Measurements from ENCODE around the gene HLA-DRA. TPM values are rescaled to one million over a fixed set of nuclear protein-coding genes. Genes with fewer than 3 reads are reported as not detected.
"Not testable (repeated sequence)": the region's sequence is repeated elsewhere in the genome, so short reads cannot be mapped to it uniquely, and the experiment has no call there.

The HLA-DRA gene
- total RNA-seq, 1 experiment from 2014 or later, result not detected

- Histone ChIP-seq H3K4me1 (replicated peaks) (no peaks in the 10 kb centered on the region), H3K36me3 (no peaks in the 10 kb centered on the region), H3K27ac (no peak overlapping the region), H3K4me3 (no peak overlapping the region), H3K9me3 (replicated peaks) (no peaks in the 10 kb centered on the region), H3K27me3 (replicated peaks) (peaks cover 9% of the 10 kb centered on the region; the same call in 1 of the 2 replicates)
- no peak for DNase-seq (ENCODE audit: low read depth in 1 of 2, low spot score in 2 of 2)
Measured at GRCh38 chr6:32442243-32442667, 2.6 kb downstream of the HLA-DRA start.

- Histone ChIP-seq H3K4me3 (no peak overlapping the region), H3K36me3 (no peaks in the 10 kb centered on the region), H3K27ac (no peak overlapping the region), H3K27me3 (replicated peaks) (peaks cover 10% of the 10 kb centered on the region; the same call in 1 of the 2 replicates), H3K4me1 (replicated peaks) (no peaks in the 10 kb centered on the region), H3K9me3 (replicated peaks) (no peaks in the 10 kb centered on the region)
- no peak for DNase-seq (ENCODE audit: low read depth in 1 of 2, low spot score in 2 of 2)
Measured at GRCh38 chr6:32442977-32443552, 3.4 kb downstream of the HLA-DRA start.

- Histone ChIP-seq H3K9me3 (replicated peaks) (no peaks in the 10 kb centered on the region), H3K4me1 (replicated peaks) (no peaks in the 10 kb centered on the region), H3K36me3 (no peaks in the 10 kb centered on the region), H3K27me3 (replicated peaks) (peaks cover 10% of the 10 kb centered on the region; the same call in 1 of the 2 replicates), H3K27ac (no peak overlapping the region), H3K4me3 (no peak overlapping the region)
- DNase-seq (ENCODE audit: low read depth in 1 of 2, low spot score in 2 of 2), result no peak
Measured at GRCh38 chr6:32444433-32444832, 4.7 kb downstream of the HLA-DRA start.

GRCh38 chr6:32445321-32445854, 5.7 kb downstream of the HLA-DRA start:
- Histone ChIP-seq H3K9me3 (replicated peaks) (no peaks in the 10 kb centered on the region), H3K36me3 (no peaks in the 10 kb centered on the region), H3K27ac (no peak overlapping the region), H3K4me3 (no peak overlapping the region), H3K27me3 (replicated peaks) (peaks cover 10% of the 10 kb centered on the region; the same call in 1 of the 2 replicates), H3K4me1 (replicated peaks) (no peaks in the 10 kb centered on the region)
- no peak for DNase-seq (ENCODE audit: low read depth in 1 of 2, low spot score in 2 of 2)

GRCh38 chr6:32447932-32448331, 8.2 kb downstream of the HLA-DRA start:
- Histone ChIP-seq H3K9me3 (replicated peaks) (no peaks in the 10 kb centered on the region), H3K4me1 (replicated peaks) (no peaks in the 10 kb centered on the region), H3K4me3 (no peak overlapping the region), H3K27me3 (replicated peaks) (peaks cover 10% of the 10 kb centered on the region; the same call in 1 of the 2 replicates), H3K36me3 (no peaks in the 10 kb centered on the region), H3K27ac (no peak overlapping the region)
- DNase-seq (ENCODE audit: low read depth in 1 of 2, low spot score in 2 of 2), result no peak

- H3K36me3 ChIP-seq, result no peaks in the 10 kb centered on the region
- H3K27me3 ChIP-seq (replicated peaks), result peaks cover 10% of the 10 kb centered on the region; the same call in 1 of the 2 replicates
- no peaks in the 10 kb centered on the region for H3K4me1 ChIP-seq (replicated peaks)
- DNase-seq (ENCODE audit: low read depth in 1 of 2, low spot score in 2 of 2), result no peak
- 0 out of 2 replicates have a peak, but pooled peaks cover 3% of the 10 kb centered on the region for H3K9me3 ChIP-seq (replicated peaks)
- no peak overlapping the region for H3K27ac ChIP-seq
- H3K4me3 ChIP-seq, result no peak overlapping the region
Measured at GRCh38 chr6:32449088-32449736, 9.5 kb downstream of the HLA-DRA start.

- H3K27ac ChIP-seq, result no peak overlapping the region
- H3K4me1 ChIP-seq (replicated peaks), result no peaks in the 10 kb centered on the region
- no peak overlapping the region for H3K4me3 ChIP-seq
- no peak for DNase-seq (ENCODE audit: low read depth in 1 of 2, low spot score in 2 of 2)
- H3K9me3 ChIP-seq (replicated peaks), result 0 out of 2 replicates have a peak, but pooled peaks cover 3% of the 10 kb centered on the region
- no peaks in the 10 kb centered on the region for H3K36me3 ChIP-seq
- H3K27me3 ChIP-seq (replicated peaks), result no peaks in the 10 kb centered on the region
Measured at GRCh38 chr6:32457054-32457453, 17.4 kb downstream of the HLA-DRA start.

GRCh38 chr6:32459781-32460424, 20.2 kb downstream of the HLA-DRA start:
- H3K27ac ChIP-seq, result no peak overlapping the region
- no peaks in the 10 kb centered on the region for H3K36me3 ChIP-seq
- no peak overlapping the region for H3K4me3 ChIP-seq
- no peak for DNase-seq (ENCODE audit: low read depth in 1 of 2, low spot score in 2 of 2)
- no peaks in the 10 kb centered on the region for H3K4me1 ChIP-seq (replicated peaks)
- peaks cover 9% of the 10 kb centered on the region for H3K27me3 ChIP-seq (replicated peaks)
- H3K9me3 ChIP-seq (replicated peaks), result no peaks in the 10 kb centered on the region

- no peaks in the 10 kb centered on the region for H3K36me3 ChIP-seq
- H3K27ac ChIP-seq, result no peak overlapping the region
- H3K27me3 ChIP-seq (replicated peaks), result peaks cover 9% of the 10 kb centered on the region
- H3K4me1 ChIP-seq (replicated peaks), result no peaks in the 10 kb centered on the region
- H3K9me3 ChIP-seq (replicated peaks), result no peaks in the 10 kb centered on the region
- no peak for DNase-seq (ENCODE audit: low read depth in 1 of 2, low spot score in 2 of 2)
- no peak overlapping the region for H3K4me3 ChIP-seq
Measured at GRCh38 chr6:32460528-32460927, 20.8 kb downstream of the HLA-DRA start.

- no peak overlapping the region for H3K4me3 ChIP-seq
- H3K27me3 ChIP-seq (replicated peaks), result peaks cover 9% of the 10 kb centered on the region
- DNase-seq (ENCODE audit: low read depth in 1 of 2, low spot score in 2 of 2), result no peak
- no peaks in the 10 kb centered on the region for H3K9me3 ChIP-seq (replicated peaks)
- no peaks in the 10 kb centered on the region for H3K36me3 ChIP-seq
- H3K27ac ChIP-seq, result no peak overlapping the region
- no peaks in the 10 kb centered on the region for H3K4me1 ChIP-seq (replicated peaks)
Measured at GRCh38 chr6:32461493-32461892, 21.8 kb downstream of the HLA-DRA start.

GRCh38 chr6:32462609-32463008, 22.9 kb downstream of the HLA-DRA start:
- Histone ChIP-seq H3K4me3 (no peak overlapping the region), H3K27ac (no peak overlapping the region), H3K36me3 (no peaks in the 10 kb centered on the region), H3K27me3 (replicated peaks) (peaks cover 9% of the 10 kb centered on the region), H3K9me3 (replicated peaks) (no peaks in the 10 kb centered on the region), H3K4me1 (replicated peaks) (no peaks in the 10 kb centered on the region)
- DNase-seq (ENCODE audit: low read depth in 1 of 2, low spot score in 2 of 2), result no peak

- not testable (repeated sequence) for H3K4me3 ChIP-seq; H3K27ac ChIP-seq; DNase-seq (ENCODE audit: low read depth in 1 of 2, low spot score in 2 of 2); H3K9me3 ChIP-seq (replicated peaks); H3K36me3 ChIP-seq; H3K4me1 ChIP-seq (replicated peaks)
- H3K27me3 ChIP-seq (replicated peaks), result peaks cover 12% of the 10 kb centered on the region
Measured at GRCh38 chr6:32467743-32468503, 28.2 kb downstream of the HLA-DRA start.

GRCh38 chr6:32472781-32473375, 33.2 kb downstream of the HLA-DRA start:
- DNase-seq (ENCODE audit: low read depth in 1 of 2, low spot score in 2 of 2), result no peak
- no peak overlapping the region for H3K27ac ChIP-seq
- no peak overlapping the region for H3K4me3 ChIP-seq
- no peaks in the 10 kb centered on the region for H3K36me3 ChIP-seq
- H3K9me3 ChIP-seq (replicated peaks), result no peaks in the 10 kb centered on the region
- H3K27me3 ChIP-seq (replicated peaks), result peaks cover 7% of the 10 kb centered on the region; the same call in 1 of the 2 replicates
- H3K4me1 ChIP-seq (replicated peaks), result no peaks in the 10 kb centered on the region

Measured in SJSA1 (cell line).